K562 (cell line): Measurements from ENCODE around the gene SPTSSA. TPM values are rescaled to one million over a fixed set of nuclear protein-coding genes. Genes with fewer than 3 reads are reported as not detected.

ENCODE experiments used
- BDP1 ChIP-seq: IDR thresholded peaks from 3 replicates; pipeline ENCODE4 v1.6.1; 2011; ENCODE audit not compliant: insufficient read length, insufficient read depth
- C11orf30 ChIP-seq: fragments of 450-650 bp; IDR thresholded peaks from 2 replicates; pipeline ENCODE4 v1.6.1; 2016; ENCODE audit warnings: low read depth, mild to moderate bottlenecking
- DLX4 ChIP-seq: fragments of 250-450 bp; sonication (Bioruptor Pico); IDR thresholded peaks from 2 replicates; pipeline ENCODE4 v1.6.1; 2021; ENCODE audit warnings: mild to moderate bottlenecking
- FOSL1 ChIP-seq: fragments of 200-800 bp; sonication (Bioruptor generic); conservative IDR thresholded peaks from 2 replicates; pipeline ENCODE4 v1.6.1; 2016; ENCODE audit warnings: missing genetic modification characterization, missing compliant biosample characterization
- HMBOX1 ChIP-seq: sonication (generic); IDR thresholded peaks from 2 replicates; pipeline ENCODE4 v1.6.1; 2016
- HOMEZ ChIP-seq: fragments of 250-450 bp; sonication (Bioruptor Pico); IDR thresholded peaks from 2 replicates; pipeline ENCODE4 v1.4.0; 2020; ENCODE audit warnings: mild to moderate bottlenecking, moderate library complexity
- LCOR ChIP-seq: sonication (generic); formaldehyde crosslinking; IDR thresholded peaks from 2 replicates; pipeline ENCODE4 v1.8.0; 2022; ENCODE audit warnings: mild to moderate bottlenecking, missing genetic modification reagents
- PRPF4 ChIP-seq: fragments of 200-400 bp; formaldehyde crosslinking; IDR thresholded peaks from one replicate; pipeline ENCODE4 v1.6.1; 2017; ENCODE audit warnings: low read length, low read depth, mild to moderate bottlenecking; ENCODE audit not compliant: insufficient read depth, poor library complexity, severe bottlenecking
- RBFOX2 ChIP-seq: fragments of 200-400 bp; formaldehyde crosslinking; IDR thresholded peaks from 2 replicates; pipeline ENCODE4 v1.6.1; 2017; ENCODE audit warnings: low read depth, mild to moderate bottlenecking, low read length, moderate library complexity
- TSHZ1 ChIP-seq: fragments of 250-450 bp; sonication (Bioruptor Pico); IDR thresholded peaks from 2 replicates; pipeline ENCODE4 v1.4.0; 2020; ENCODE audit warnings: mild to moderate bottlenecking, moderate library complexity
- ZBTB33 ChIP-seq: sonication (generic); formaldehyde crosslinking; IDR thresholded peaks from 2 replicates; pipeline ENCODE4 v1.8.1; 2023; ENCODE audit warnings: mild to moderate bottlenecking, missing genetic modification reagents
- ZMIZ1 ChIP-seq, 2 experiments: fragments of 150-350 bp in 1 of 2; IDR thresholded peaks; 2 replicates each; pipeline ENCODE4 v1.6.1; 2012 to 2016; ENCODE audit warnings: low read depth in 2 of 2, low read length in 2 of 2, mild to moderate bottlenecking in 1 of 2, moderate library complexity in 1 of 2
- ZNF197 ChIP-seq: fragments of 200-800 bp; sonication (Bioruptor generic); IDR thresholded peaks from 2 replicates; pipeline ENCODE4 v1.6.1; 2016; ENCODE audit warnings: low read depth, missing genetic modification characterization, missing compliant biosample characterization
- polyA plus RNA-seq, 8 experiments: library from polyadenylated mRNA; depleted of rRNA in 4 of 8; stranded (reverse) in 5 of 8; unstranded in 3 of 8; fragments of >200 nt; fragmentation: Nextera tagmentation in 2 of 8; fragmentation: Illumina TruSeq in 1 of 8; extraction: Ambion mirVana in 2 of 8; extraction: Trizol in 1 of 8; gene quantifications; 2 replicates each; pipeline versions ENCODE4 v1.2.1 to v1.2.3, GENCODE V29; 2011 to 2014; ENCODE audit warnings: inconsistent platforms in 1 of 8, missing spikeins in 1 of 8
- total RNA-seq, 7 experiments: library from RNA; depleted of rRNA in 6 of 7; stranded (reverse); fragments of >200 nt in 6 of 7; fragmentation: Illumina TruSeq in 2 of 7; extraction: Trizol in 2 of 7; gene quantifications; 2 replicates each; pipeline versions ENCODE4 v1.2.1 to v1.2.3, GENCODE V29; 2011 to 2021; ENCODE audit warnings: low replicate concordance in 1 of 7

SPTSSA gene
- total and polyA plus RNA-seq, 9 of the 15 experiments (the other 6 are each of a cell fraction or from before 2014, with no cell fraction given): 6.8 to 35.7 (median 22.0) TPM

GRCh38 chr14:34465069-34465859 lies 3.2 kb upstream of the SPTSSA start (continued):
- no peak for TF ChIP-seq HMBOX1
- no peak for TF ChIP-seq BDP1
- no peak for TF ChIP-seq PRPF4
- no peak for TF ChIP-seq RBFOX2
- TF ChIP-seq DLX4: no peak
- no peak for TF ChIP-seq TSHZ1 (CRISPR knock-in tag)
- TF ChIP-seq HOMEZ (CRISPR knock-in tag): no peak
- TF ChIP-seq ZNF197 (CRISPR knock-in tag): no peak
- TF ChIP-seq ZMIZ1 (IDR thresholded peaks at IDR 0.05; ENCODE audit: low read depth in 2 of 2, low read length in 2 of 2): 0 out of 4 replicates have a peak, but pooled peaks of 1 of the 2 experiments have one; percentile 25
- TF ChIP-seq ZBTB33: no peak
- TF ChIP-seq C11orf30: peak; percentile 100
- peak; percentile 70 for TF ChIP-seq FOSL1 (tag)
- TF ChIP-seq LCOR: no peak
